GM08714 (cell line): ENCODE measurements around the gene RASAL1.

Experiments used
- H3K4me3 ChIP-seq: fragments of 200-500 bp; sonication (Bioruptor generic); 2 replicates; pipeline ENCODE4 v1.5.1; 2014; ENCODE audit warnings: mild to moderate bottlenecking, low read length, inconsistent platforms
- ZNF274 ChIP-seq: IDR thresholded peaks from 2 replicates; pipeline ENCODE4 v1.6.1; 2012; ENCODE audit warnings: mild to moderate bottlenecking, low read depth, low read length

The RASAL1 gene

DNA sequence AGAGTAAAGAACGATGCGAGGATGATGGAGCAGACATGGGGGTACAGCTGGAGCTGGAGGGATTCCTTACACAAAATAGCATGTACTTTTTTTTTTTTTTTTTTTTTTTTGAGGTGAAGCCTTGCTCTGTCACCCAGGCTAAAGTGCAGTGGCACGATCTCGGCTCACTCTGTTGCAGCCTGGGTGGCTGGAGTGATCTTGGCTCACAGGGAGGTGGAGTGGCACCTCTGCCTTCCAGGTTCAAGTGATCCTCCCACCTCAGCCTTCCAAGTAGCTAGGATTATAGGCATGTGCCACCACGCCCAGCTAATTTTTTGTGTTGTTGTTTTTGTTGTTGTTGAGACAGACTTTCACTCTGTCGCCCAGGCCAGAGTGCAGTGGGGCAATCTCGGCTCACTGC lies 5.1 kb upstream of the RASAL1 start:
- H3K4me3 ChIP-seq: no peak overlapping the region
- no peak for TF ChIP-seq ZNF274

DNA sequence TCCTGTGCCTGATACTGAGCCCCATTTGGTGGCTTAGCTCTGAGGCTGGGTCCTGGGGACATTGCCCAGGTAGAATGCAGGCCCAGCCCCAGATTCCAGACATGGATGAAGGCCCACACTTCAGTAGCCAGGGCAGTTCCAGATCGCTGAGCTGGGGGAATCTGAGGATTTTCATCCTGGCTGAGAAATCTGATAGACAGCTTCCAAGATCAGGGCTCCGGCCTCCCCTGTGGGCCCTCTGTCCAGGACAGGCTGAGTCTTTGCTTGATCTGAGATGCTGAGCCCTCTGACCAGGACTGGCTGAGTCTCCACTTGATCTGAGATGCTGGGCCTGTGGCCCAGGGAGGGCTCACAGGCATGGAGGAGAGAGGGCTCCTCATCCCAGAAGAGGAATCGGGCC lies 3.3 kb upstream of the RASAL1 start:
- no peak overlapping the region for H3K4me3 ChIP-seq
- no peak for TF ChIP-seq ZNF274

DNA sequence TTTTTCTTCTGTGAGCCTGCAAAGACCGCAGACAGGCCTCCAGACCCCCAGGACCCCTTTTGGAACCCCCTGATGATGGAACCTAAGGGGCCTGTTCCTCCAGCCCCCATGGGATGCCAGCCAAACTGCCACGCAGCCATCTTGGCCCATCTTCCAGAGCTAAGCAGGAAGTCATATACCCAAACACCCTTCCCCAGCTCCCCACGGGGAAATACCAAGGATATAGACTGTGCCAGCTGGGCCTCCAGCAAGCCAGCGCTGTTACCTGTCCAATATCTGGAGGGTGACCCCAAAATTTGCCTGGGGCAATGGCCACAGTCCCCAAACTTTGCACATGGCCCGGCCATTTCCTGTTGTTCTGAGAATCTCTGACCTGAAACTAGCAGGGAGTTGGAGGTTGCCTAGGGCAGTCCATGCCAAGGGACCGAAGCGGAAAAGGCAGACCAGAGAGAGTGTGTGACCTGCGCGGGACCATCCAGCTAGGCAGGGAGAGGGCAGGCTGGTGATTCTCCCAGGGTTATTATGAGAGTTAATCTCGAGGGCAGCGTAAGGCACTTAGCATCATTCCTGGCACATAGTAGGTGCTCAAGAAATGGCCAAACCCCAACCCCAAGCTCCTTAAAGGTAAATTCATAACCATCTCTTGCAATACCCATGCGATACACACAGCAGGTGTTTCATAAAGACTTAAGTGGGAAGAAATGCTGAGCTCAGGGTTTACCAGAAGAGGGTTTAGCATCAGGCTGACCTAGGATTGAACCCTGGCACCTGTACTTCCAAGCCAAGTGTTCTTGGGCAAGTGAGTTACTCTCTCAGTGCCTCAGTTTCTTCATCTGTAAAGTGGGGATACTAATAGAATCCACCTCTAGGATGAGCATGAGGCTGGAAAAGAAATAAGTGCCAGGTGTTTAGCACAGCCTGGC lies 2.6 kb upstream of the RASAL1 start:
- H3K4me3 ChIP-seq: no peak overlapping the region
- TF ChIP-seq ZNF274: no peak

DNA sequence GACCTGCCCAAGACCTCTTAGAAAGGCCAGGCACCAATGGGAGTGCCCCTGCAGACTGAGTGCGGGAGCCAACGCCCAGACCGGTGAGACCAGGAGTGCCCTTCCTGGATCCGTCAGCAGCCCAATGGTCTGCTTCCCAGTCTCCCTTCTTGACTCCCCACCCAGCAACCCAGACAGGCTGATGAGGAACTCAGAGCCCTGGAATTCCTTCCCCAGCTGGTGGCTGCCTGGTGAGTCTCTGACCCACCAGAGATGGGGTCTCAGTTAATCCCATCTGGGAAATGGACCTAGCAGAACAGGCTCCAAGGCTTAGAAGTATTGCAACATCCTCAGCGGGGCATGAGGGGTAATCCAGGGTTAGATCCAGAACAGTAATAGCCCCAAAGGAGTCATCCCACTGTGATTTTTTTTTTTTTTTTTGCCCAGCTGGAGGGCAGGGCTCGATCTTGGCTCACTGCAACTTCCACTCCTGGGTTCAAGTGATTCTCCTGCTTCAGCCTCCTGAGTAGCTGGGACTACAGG lies 1.5 kb upstream of the RASAL1 start:
- H3K4me3 ChIP-seq: no peak overlapping the region
- no peak for TF ChIP-seq ZNF274

DNA sequence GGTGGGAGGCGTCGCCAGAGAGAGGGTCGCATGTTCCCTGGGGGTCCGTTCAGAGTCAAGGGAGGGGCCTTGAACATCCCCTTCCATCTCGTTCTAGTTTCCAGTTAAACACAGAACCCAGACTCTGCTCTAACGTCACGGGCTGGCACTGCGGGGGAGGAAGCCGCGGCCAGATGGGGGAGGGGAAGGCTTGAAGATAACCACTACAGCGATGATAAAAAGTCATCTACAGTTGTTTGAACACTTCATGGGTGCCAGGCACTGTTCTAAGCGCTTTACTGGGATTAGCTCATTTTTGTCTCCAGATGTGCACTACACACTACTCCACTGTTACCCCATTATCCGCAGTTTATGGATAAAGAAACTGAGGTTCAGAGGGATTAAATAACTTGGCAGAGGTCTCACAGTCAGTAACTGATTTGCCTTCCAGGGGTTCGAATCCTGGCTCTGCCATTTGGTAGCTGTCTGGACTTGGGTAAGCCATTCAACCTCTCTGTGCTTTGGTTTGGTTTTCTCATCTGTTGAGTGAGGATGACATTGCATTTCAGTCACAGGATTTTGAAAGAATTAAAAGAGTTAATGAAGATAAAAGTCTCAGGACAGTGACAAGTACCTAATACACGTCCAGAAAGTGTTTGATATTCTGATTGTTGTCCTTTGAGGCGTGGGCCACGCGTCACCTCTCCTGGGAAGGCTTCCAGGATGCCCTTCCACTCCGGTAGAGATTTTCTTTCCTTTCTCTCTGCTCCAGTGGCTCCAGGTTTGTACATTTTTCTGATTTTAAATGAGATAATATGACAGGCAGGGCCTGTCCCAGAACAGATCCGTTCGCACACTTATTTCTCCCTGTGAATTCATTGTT lies 798 bp upstream of the RASAL1 start:
- H3K4me3 ChIP-seq: no peak overlapping the region
- TF ChIP-seq ZNF274: no peak

- no peak overlapping the region for H3K4me3 ChIP-seq
- no peak for TF ChIP-seq ZNF274
Observed at GRCh38 chr12:113134521-113134951, 1.0 kb downstream of the RASAL1 start.

GRCh38 chr12:113134071-113134470 lies 1.5 kb downstream of the RASAL1 start:
- H3K4me3 ChIP-seq: no peak overlapping the region
- TF ChIP-seq ZNF274: no peak

- H3K4me3 ChIP-seq: no peak overlapping the region
- no peak for TF ChIP-seq ZNF274
Observed at GRCh38 chr12:113133666-113134065, 1.9 kb downstream of the RASAL1 start.

DNA sequence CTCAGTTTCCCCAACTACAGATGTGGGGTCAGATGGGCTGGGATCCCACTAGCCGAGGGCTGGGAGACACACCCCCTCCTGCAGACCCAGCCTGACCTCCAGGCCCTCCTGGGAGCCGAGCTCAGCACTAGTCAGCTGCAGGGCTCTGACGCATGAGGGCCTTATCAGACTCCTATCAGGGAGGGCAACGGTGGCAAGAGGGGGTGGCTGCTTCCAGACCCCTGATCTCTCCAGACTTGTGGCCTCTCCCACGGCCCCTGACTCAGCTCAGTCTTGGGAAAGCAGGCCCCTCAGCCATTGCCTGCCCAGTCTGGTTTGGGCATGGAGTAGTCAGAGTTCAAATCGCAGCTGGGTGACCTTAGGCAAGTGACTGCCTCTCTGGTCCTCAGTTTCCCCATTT lies 2.5 kb downstream of the RASAL1 start:
- no peak for TF ChIP-seq ZNF274
- no peak overlapping the region for H3K4me3 ChIP-seq

DNA sequence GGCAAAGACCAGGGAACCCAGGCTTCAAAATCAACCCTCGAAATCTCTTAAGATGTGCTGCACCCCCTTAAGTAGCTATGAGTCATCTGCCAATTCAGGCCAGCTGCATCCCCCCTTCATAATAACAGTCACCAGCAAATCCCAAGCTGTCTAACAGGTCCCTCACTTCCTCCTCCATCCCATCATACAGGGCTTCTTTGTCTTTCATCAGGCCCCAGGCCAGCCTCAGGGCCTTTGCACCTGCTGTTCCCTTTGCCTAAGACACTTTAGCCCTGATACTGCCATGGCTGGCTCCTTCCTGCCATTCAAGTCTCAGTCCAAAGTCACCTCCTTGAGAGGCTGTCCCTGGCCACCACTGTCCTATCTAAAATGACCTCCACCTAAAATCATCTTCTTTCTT lies 4.0 kb downstream of the RASAL1 start:
- TF ChIP-seq ZNF274: no peak
- no peak overlapping the region for H3K4me3 ChIP-seq

DNA sequence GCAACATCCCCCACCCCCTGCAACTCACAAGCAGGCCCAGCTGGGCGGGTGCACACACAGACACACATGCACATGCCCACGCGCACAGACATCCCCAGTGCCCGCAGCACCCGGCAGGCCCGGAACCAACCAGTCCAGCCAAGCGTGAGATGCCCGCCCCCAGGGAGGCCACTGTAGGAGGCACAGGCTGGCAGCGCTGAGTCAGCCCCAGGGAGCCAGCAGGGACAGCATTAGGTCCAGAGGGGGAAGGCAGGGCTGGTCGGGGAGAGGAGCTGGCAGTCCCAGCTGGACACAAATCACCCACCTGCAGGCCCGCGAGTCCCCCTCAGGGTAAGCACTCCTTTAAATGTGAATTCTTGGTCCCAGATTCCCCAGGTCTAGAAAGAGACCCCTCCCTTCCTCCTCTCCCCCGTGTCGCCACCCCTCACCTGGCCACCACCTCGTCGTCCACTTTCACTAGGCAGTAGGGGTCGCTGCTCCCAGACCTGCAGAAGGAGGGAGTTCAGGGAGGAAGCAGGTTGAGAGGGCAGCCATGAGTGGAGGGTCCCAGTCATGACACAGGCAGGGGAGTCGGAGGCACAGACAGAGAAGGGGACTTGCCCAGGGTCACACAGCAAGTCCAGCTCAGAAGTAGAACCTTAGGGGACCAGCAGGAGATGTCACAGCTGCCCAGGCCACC lies 5.0 kb downstream of the RASAL1 start:
- H3K4me3 ChIP-seq: no peak overlapping the region
- no peak for TF ChIP-seq ZNF274

DNA sequence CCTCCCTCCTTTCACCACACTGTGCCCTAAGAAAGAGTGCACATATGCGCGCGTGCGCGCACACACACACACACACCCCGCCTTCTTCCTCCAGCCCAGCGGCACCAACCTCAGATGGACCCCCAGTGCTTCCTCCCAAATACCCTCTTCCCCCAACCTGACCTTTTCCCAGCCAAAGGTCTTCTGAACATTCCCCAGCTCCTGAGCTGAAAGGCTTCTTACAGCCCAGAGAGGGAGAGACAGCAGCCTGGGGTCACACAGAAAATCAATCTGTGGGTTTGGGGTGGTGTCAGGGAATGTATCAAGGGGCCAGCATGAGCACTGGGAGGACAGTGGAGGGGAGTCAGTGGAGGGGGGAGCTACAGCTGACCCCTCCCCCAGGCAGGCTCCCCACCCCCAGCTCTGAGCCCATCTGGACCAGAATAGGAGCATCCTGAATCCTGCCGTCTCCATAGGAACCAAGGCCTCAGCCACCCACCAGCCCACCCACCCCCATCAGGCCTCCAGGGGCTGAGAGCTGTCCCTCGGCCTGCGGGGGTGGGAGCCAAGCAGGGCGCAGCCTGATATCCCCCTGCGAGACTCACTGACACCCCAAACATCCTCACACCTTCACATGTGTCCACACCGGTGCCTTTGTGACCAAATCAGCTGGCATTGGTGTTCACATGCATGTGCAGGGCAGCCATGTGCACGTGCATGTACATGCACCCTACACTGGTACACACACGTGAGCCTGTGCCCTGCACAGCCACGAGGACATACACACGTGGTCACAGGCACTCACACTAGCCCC lies 5.7 kb downstream of the RASAL1 start:
- TF ChIP-seq ZNF274: no peak
- H3K4me3 ChIP-seq: no peak overlapping the region
